Activated CD4-positive, alpha-beta T cell treated with anti-CD3 and anti-CD28 coated beads for 24 hours (primary cell): ENCODE results near the gene TMEM247.
"Not testable (repeated sequence)": the region's sequence is repeated elsewhere in the genome, so short reads cannot be mapped to it uniquely, and the experiment has no call there.

Experiments
- DNase-seq, 2 donors: peaks; one replicate each; pipeline ENCODE4 v3.0.0-alpha.2; 2020; ENCODE audit warnings: low read depth in 2 of 2

The TMEM247 gene

GRCh38 chr2:46458763-46459500 lies 20.4 kb upstream of the TMEM247 start:
- no peak for DNase-seq

- DNase-seq, result no peak
Measured at GRCh38 chr2:46459694-46460093, 19.7 kb upstream of the TMEM247 start.

GRCh38 chr2:46460241-46460921 lies 19.0 kb upstream of the TMEM247 start:
- no peak for DNase-seq

GRCh38 chr2:46461011-46461674 lies 18.2 kb upstream of the TMEM247 start:
- DNase-seq, result peak; percentile 68

DNA sequence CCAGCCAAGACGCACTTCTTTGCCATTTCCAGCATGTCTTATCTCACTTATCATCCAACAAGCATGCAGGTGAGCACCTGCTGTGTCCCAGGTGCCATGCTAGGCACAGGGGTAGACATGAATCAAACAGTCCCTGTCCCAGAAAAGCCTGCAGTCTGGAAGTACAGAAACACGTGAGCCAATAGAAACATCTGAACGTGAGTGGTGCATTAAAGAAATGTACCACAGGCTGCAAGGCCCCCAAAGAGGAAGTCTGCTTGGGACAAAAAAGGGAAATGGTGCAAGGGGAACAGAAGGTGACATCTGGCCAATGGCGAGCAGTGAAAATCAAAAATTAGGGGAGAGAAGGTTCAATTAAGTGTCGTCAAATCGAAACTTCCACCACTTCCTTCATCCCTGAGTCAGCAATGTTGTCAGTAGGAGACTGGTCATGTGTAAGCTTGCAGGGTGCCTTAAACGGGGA lies 17.6 kb upstream of the TMEM247 start:
- DNase-seq, result no peak

GRCh38 chr2:46462936-46463335 lies 16.4 kb upstream of the TMEM247 start:
- no peak for DNase-seq

GRCh38 chr2:46469116-46469515 lies 10.2 kb upstream of the TMEM247 start:
- DNase-seq, result no peak

DNA sequence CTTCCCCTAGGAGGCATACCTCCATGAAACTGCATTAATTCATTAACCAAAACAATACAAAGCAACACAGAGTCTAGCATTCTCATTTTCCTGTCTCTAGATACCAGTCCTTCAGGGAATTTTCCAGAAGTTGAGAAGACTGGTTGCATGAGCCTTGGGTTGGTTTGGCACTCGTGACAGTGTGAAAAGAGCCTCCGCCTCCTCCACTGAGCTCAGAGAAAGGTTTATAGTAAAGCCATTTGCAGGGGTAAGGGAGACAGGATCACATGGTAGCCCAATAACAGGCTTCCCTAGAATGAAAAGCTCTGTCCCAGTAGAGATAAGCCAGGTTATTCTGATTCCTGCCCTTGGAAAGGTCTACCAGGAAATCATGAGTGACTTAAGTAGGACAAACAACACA lies 9.7 kb upstream of the TMEM247 start:
- no peak for DNase-seq

- DNase-seq, result no peak
Measured at GRCh38 chr2:46470114-46470628, 9.2 kb upstream of the TMEM247 start.

GRCh38 chr2:46471019-46471583 lies 8.3 kb upstream of the TMEM247 start:
- no peak for DNase-seq

DNA sequence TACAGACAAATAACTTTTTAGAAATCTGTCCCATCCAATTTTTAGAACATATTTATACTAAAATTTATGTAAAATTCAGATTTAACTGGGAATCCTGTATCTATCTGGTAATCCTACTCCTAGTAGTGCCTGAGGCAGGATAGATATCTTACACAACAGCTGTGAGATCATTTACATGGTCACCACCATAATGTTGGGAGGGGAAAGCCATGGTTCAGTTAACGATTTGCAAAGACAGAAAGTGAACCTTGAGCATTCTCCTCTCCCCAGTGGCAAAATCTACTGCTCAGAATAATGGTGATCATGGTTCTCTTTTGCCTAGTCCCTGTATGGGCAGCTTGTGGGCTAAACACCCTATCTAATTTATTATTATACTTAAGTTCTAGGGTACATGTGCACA lies 7.7 kb upstream of the TMEM247 start:
- no peak for DNase-seq

GRCh38 chr2:46472165-46472564 lies 7.2 kb upstream of the TMEM247 start:
- not testable (repeated sequence) for DNase-seq

DNA sequence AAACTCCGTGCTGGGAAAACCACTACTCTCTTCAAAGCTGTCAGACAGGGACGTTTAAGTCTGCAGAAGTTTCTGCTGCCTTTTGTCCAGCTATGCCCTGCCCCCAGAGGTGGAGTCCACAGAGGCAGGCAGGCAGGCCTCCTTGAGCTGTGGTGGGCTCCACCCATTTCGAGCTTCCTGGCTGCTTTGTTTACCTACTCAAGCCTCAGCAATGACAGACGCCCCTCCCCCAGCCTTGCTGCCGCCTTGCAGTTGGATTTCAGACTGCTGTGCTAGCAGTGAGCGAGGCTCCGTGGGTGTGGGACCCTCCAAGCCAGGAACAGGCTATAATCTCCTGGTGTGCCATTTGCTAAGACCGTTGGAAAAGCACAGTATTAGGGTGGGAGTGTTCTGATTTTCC lies 1.9 kb upstream of the TMEM247 start:
- DNase-seq, result not testable (repeated sequence)

DNA sequence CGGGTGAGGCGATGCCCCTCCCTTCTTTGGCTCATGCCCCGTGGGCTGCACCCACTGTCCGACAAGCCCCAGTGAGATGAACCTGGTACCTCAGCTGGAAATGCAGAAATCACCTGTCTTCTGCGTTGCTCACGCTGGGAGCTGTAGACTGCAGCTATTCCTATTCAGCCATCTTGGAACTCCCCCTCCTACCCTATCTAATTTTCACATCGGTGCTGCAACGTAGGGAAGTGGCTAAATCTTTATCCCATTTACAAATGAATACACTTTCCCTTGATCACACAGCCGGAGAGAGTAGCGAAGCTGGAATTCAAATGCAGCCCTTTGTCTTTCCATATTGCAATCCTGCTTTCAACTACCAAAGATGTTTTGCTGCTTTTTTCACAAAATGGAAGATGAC lies 1.4 kb upstream of the TMEM247 start:
- no peak for DNase-seq

DNA sequence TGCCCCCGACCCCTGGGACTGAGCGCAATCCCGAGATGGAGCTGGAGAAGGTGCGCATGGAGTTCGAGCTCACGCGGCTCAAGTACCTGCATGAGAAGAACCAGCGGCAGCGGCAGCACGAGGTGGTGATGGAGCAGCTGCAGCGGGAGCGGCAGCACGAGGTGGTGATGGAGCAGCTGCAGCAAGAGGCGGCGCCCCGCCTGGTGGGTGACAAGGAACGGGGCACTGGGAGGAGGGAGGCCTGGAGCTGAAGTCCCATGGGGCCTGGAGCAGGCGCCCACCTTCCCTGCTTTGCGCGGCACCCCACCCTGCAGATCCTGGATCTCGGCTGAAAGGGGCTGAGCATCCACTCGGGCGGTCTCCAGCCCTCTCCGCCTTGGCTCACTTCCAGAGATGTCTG lies 1.2 kb downstream of the TMEM247 start:
- DNase-seq, result no peak

GRCh38 chr2:46481198-46482193 lies 2.1 kb downstream of the TMEM247 start:
- no peak for DNase-seq

DNA sequence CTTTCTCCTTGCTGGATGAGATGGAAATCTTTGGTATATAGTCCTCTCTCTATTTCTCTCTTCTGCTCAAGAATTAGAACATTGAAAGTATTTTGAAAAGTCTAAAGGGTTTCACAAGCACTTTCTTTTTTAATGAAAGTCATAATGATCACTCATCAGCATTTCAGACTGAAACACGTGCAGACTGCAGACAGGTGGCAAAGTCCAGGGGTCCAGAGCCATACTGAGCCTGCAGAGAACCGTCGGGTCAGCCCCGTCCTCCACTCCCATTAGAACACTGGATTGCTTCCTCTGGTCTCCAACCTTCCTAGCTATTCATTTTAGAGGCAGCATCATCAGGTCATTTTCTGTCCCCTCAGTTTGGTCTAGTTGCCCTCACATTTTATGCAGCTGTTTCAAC lies 3.1 kb downstream of the TMEM247 start:
- no peak for DNase-seq

GRCh38 chr2:46485002-46485401 lies 5.6 kb downstream of the TMEM247 start:
- DNase-seq, result no peak

GRCh38 chr2:46486436-46486835 lies 7.1 kb downstream of the TMEM247 start:
- no peak for DNase-seq

- DNase-seq, result no peak
Measured at GRCh38 chr2:46487667-46488335, 8.4 kb downstream of the TMEM247 start.
